Transverse colon (tissue), 3 donors: Measurements from ENCODE around the gene SUMF1.

ENCODE experiments used
- POLR2A ChIP-seq: fragments of 450-650 bp; IDR thresholded peaks from one replicate; pipeline ENCODE4 v1.6.1; 2016; ENCODE audit warnings: antibody characterized with exemption, mild to moderate bottlenecking, moderate library complexity
- TF ChIP-seq, protein P1 (sequence below), 5 experiments: fragments of 200-600 bp in 3 of 5; fragments of 450-650 bp in 2 of 5; sonication (generic) in 3 of 5; IDR thresholded peaks; 1 replicate in 2 of 5; 2 replicates in 3 of 5; pipeline ENCODE4 v1.5.1; 2016 to 2017; ENCODE audit warnings: antibody characterized with exemption in 5 of 5, inconsistent platforms in 3 of 5, mild to moderate bottlenecking in 2 of 5, moderate library complexity in 1 of 5

DNA sequence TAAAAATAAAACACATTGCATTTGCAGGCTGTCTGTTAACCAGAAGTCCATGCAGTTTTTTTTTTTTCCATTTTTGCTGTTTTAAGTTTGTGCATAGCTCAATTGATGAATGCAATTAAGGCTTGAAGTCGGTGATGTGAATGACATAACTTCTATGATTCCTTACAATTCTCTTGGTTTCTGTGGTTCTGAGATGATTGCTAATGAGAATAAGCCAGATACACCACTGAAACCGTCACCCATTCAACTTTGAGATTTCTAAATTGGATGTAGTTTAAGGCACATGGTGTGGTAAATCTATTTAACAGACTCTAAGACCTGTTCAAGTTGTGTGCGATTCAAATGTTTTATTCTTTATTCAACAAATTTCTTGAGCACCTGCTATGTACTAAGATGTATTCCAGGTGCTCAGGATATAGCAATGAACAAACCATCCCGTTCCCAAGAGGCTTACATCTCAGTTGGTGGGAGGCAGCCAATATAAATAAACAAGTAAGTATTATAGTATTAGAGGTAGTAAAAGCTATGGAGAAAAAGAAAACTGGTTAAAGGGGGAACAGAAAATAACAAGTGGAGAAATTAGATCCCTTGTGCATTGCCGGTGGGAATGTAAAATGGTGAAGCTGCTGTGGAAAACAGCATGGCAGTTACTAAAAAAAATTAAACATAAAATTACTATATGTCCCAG, 30.1 kb upstream of the SUMF1 start:
- no peak for TF ChIP-seq POLR2A
- TF ChIP-seq, protein P1, sequence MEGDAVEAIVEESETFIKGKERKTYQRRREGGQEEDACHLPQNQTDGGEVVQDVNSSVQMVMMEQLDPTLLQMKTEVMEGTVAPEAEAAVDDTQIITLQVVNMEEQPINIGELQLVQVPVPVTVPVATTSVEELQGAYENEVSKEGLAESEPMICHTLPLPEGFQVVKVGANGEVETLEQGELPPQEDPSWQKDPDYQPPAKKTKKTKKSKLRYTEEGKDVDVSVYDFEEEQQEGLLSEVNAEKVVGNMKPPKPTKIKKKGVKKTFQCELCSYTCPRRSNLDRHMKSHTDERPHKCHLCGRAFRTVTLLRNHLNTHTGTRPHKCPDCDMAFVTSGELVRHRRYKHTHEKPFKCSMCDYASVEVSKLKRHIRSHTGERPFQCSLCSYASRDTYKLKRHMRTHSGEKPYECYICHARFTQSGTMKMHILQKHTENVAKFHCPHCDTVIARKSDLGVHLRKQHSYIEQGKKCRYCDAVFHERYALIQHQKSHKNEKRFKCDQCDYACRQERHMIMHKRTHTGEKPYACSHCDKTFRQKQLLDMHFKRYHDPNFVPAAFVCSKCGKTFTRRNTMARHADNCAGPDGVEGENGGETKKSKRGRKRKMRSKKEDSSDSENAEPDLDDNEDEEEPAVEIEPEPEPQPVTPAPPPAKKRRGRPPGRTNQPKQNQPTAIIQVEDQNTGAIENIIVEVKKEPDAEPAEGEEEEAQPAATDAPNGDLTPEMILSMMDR (IDR thresholded peaks at IDR 0.05), result no peak
